Measurements from ENCODE around the gene CDKN1A.
"Not testable (repeated sequence)": the region's sequence is repeated elsewhere in the genome, so short reads cannot be mapped to it uniquely, and the experiment has no call there.

Gene CDKN1A

GRCh38 chr6:36699348-36699747, 20.8 kb downstream of the CDKN1A start:
- DNase-seq, result no peak

- DNase-seq, result no peak
Measured at GRCh38 chr6:36700071-36700812, 21.7 kb downstream of the CDKN1A start.

- no peak for DNase-seq
Measured at GRCh38 chr6:36700831-36701230, 22.3 kb downstream of the CDKN1A start.

GRCh38 chr6:36701401-36701991, 23.0 kb downstream of the CDKN1A start:
- DNase-seq, result no peak

DNA sequence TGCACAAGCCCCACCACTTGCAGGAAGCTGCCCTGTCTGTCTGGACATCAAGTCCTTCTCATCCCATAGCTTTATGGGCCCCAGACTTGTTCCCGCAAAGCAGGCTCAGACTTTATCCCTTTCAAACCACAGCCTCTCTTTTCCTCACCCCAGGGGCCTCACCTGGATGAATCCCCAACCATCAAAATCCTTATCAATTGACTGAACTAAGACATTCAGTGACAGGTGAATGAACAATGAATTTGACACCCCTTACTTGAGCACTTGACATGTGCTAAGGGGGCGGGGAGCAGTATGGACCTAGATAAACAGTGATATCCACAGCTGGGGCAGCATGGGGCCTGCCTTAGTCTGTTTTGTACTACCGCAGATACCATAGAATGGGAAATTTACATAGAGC, 24.1 kb downstream of the CDKN1A start:
- no peak for DNase-seq

DNA sequence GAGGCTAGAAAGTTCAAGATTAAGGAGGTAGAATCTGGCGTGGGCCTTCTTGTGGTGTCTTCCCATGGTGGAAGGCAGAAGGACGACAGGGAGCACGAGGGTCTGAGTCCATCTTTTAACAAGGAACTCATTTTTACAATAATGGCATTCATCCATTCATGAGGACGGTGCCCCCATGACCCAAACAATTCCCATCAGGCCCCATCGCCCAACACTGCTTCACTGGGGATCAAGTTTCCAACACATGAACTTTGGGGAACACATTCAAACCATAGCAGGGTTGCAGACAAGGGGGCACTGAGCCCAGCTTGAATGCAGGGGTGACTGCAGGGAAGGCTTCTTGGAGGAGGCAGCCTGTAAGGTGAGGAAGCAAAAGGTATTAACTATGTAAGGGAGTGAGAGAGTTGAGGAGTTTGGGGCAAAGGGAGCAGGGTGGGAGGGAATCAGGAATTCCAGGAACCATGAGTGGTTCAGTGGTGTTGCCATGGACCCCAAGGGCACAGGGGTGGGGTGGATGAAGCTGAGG, 24.6 kb downstream of the CDKN1A start:
- no peak for DNase-seq

DNA sequence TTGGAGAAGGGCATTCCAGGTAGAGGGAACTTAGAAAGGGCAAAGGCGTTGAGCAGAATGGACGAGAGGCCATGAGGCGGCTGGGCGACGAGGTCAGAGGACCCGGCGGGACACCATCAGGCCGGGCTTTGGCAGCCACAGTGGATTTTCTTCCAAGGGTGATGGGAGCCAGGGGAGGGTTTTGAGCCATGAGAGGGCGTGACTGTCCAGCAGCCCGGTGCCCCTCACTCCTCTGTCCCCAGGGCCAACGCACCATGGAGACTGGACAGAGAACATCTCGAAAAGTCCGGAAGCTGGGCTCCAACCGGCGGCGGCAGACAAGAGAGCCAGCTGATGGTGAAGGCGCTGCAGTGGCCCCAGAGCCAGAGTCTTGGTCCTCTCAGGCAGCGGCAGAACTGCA, 25.5 kb downstream of the CDKN1A start:
- no peak for DNase-seq

- DNase-seq, result not testable (repeated sequence)
Measured at GRCh38 chr6:36704961-36705577, 26.6 kb downstream of the CDKN1A start.

DNA sequence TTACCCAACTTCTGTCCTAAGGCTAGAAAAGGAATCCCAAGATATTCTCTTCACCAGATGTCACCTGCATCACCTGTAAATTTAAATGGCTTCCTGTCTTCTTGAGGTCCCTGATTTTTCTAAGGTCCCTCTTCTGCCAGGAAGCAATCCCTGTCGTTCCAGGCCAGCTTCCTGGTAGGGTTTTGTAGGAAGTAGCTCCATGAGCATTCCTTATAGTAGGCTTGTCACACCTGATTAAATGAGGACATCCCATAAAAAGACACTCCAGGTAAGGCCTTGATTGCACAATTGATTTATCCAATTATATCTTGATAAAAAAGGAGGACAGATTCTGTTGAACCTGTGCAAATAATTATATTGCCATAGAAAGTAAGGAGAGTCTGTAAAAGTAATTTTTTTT, 27.8 kb downstream of the CDKN1A start:
- no peak for DNase-seq

DNA sequence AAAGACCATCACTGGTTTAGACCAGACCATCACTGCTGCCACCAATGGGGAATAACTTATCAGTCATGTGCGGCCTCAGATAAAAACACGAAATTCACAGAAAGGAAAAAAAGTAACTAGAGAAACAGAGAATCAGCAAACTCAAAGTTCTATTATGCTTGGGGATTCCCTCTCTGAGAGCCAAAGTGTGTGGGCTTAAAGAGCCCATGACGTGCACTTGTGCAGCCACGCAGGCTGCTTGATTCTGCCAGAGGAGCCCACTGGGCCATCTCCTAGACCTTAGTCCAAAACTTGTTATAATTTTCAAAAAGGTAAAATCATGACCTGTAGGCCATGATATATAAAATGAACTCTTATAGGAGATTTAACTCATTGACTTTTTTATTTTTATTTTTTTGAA, 34.3 kb downstream of the CDKN1A start:
- no peak for DNase-seq

GRCh38 chr6:36713846-36714245, 35.3 kb downstream of the CDKN1A start:
- DNase-seq, result no peak

GRCh38 chr6:36714511-36714910, 36.0 kb downstream of the CDKN1A start:
- no peak for DNase-seq

GRCh38 chr6:36715469-36715868, 37.0 kb downstream of the CDKN1A start:
- DNase-seq, result no peak

- DNase-seq, result no peak
Measured at GRCh38 chr6:36716476-36717093, 38.1 kb downstream of the CDKN1A start.

GRCh38 chr6:36717231-36717825, 38.8 kb downstream of the CDKN1A start:
- DNase-seq, result no peak

DNA sequence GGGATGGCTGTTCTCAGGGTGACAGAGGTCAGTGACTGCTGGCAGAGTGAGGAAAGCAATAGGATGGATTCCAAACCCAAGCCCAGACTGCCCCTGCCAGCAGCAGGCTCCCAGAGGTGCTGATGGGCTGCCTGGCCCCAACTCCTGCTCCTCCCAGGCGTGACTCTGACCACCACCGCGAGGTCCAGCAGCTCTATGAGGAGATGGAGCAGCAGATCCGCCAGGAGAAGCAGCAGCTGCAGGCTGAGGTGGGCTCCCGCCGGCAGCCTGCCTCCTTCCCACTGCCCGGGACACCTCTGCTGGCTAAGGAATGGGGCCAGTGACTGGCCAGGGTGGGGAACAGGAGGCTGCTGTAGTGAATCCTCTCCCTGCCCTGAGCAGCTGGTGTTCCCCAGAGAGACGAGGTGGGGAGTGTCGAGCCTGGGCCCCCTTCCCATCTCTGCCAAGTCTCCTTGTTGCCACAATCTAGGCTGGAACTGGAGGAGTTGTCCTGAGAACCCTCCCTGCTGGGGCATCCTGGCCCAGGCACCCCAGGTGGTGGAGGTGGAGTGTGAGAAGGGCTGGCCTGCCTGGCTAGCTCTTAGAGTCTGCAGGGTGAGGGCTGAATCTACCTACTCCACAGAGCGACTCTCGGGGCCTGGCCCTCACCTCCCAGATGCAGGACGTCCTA, 39.5 kb downstream of the CDKN1A start:
- DNase-seq, result no peak

DNA sequence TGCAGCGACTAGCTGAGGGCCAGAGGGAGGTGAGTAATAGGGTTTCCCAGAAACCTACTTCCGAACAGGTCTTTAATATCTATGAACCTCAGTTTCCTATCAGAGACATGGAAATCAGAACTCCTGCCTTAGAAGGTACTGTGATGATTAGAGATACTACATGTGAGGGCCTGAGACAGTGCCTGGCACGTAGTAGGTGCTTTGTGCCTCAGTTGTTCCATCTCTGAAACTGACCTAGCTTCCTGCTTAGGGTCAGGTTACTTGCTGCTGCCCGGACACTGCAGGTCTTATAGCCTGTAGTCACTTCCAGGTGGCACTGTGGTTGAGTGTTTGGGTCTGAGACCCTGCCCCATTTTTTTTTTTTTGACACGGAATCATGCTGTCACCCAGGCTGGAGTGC, 40.0 kb downstream of the CDKN1A start:
- no peak for DNase-seq

DNA sequence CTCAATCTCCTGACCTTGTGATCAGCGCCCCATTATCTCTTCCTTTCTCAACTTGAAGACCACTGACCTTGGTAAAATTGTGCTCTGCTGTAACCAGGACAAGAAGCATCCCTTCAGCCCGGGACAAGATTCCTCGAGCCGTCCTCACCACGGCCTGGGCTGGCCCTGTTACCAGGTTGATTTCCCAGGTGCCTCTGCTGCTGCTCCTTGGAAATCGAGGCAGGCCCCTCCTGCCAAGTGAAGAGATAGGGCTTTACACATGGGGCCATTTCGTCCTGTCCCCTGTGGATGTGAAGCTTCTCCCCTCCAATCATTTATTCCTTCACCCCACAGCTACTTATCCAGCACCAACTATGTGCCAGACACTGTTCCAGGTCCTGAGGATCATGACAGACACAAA, 40.6 kb downstream of the CDKN1A start:
- no peak for DNase-seq

DNA sequence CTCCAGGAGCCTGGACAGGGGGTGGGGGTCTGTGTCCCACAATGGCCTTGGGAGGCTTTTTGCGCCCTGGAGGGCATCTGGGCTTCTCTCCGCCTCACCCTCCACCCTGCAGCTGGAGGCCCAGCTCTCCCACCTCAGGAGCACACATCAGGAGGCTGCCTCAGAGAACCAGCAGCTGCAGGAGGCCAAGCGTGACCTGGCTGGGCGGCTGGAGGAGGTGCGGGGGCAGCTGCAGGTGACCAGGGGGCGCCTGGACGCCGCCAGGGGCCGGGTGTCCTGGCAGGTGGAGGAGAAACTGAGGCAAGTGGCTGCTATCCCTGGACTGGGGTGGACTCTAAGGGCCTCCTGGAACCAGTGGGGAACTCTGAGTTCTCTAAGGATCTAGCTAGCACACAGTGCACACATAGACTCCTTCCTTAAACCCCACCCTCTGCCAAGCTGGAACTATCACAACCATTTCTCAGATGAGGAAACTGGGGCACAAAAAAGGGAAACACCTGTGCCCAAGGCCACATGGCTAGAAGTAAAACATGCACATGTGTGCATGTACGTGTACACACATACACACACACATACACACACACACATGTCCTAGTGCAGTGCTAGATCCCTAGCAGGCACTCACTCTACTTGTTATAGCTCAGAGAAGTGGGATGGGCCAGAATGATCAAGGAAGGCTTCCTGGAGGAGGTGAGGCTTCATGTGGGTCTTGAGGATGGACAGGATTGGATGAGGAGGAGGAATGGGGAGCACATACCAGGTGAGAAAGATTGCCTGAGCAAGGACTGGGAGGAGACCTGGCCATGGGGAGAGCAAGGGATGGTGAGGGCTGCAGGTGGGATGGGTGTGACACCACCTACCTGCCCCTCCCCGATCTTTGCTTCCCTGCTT, 42.0 kb downstream of the CDKN1A start:
- no peak for DNase-seq

GRCh38 chr6:36721369-36722140, 43.0 kb downstream of the CDKN1A start:
- DNase-seq, result no peak

DNA sequence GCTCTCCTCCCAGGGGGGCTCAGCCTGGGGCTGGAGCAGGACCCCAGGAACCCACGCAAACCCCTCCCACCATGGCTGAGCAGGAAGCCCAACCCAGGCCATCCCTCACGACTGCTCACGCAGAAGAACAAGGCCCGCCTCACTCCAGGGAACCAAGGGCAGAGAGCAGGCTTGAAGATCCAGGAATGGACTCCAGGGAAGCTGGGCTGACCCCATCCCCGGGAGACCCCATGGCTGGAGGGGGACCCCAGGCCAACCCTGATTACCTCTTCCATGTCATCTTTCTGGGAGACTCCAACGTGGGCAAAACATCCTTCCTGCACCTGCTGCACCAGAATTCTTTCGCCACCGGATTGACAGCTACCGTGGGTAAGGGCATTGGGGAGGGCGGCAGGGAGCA, 43.9 kb downstream of the CDKN1A start:
- DNase-seq, result no peak
